BLaER1 (cell line): Measurements from ENCODE around the gene SH2B3.
"Not testable (repeated sequence)": the region's sequence is repeated elsewhere in the genome, so short reads cannot be mapped to it uniquely, and the experiment has no call there.

Experiments used
- H3K27ac ChIP-seq: shearing (Covaris generic); formaldehyde crosslinking; 2 replicates; pipeline ENCODE4 v1.8.1; 2022
- H3K27me3 ChIP-seq: shearing (Covaris generic); formaldehyde crosslinking; 2 replicates; pipeline ENCODE4 v1.8.1; 2022
- H3K36me3 ChIP-seq: shearing (Covaris generic); formaldehyde crosslinking; 2 replicates; pipeline ENCODE4 v1.8.1; 2022
- H3K4me1 ChIP-seq: shearing (Covaris generic); formaldehyde crosslinking; 2 replicates; pipeline ENCODE4 v1.8.1; 2022
- H3K4me2 ChIP-seq: shearing (Covaris generic); formaldehyde crosslinking; 2 replicates; pipeline ENCODE4 v1.8.1; 2022
- H3K4me3 ChIP-seq: shearing (Covaris generic); formaldehyde crosslinking; 2 replicates; pipeline ENCODE4 v1.8.1; 2022
- H3K9ac ChIP-seq: shearing (Covaris generic); formaldehyde crosslinking; 2 replicates; pipeline ENCODE4 v1.8.1; 2022
- H3K9me3 ChIP-seq: shearing (Covaris generic); formaldehyde crosslinking; 2 replicates; pipeline ENCODE4 v1.8.1; 2022
- H4K20me1 ChIP-seq: shearing (Covaris generic); formaldehyde crosslinking; 2 replicates; pipeline ENCODE4 v1.8.1; 2022
- Cebpa-rat ChIP-seq: shearing (Covaris generic); IDR thresholded peaks from 2 replicates; pipeline ENCODE4 v1.8.1; 2022

SH2B3 gene

GRCh38 chr12:111454716-111455447 is 49.2 kb downstream of the SH2B3 start:
- Histone ChIP-seq H3K36me3 (peaks cover 88% of the 10 kb centered on the region), H3K9ac (no peak overlapping the region), H3K4me2 (no peak overlapping the region), H3K4me1 (peaks cover 8% of the 10 kb centered on the region), H3K27ac (no peak overlapping the region), H3K27me3 (no peaks in the 10 kb centered on the region), H3K4me3 (no peak overlapping the region), H4K20me1 (peaks cover 55% of the 10 kb centered on the region), H3K9me3 (no peaks in the 10 kb centered on the region)
- TF ChIP-seq Cebpa-rat, result no peak

DNA sequence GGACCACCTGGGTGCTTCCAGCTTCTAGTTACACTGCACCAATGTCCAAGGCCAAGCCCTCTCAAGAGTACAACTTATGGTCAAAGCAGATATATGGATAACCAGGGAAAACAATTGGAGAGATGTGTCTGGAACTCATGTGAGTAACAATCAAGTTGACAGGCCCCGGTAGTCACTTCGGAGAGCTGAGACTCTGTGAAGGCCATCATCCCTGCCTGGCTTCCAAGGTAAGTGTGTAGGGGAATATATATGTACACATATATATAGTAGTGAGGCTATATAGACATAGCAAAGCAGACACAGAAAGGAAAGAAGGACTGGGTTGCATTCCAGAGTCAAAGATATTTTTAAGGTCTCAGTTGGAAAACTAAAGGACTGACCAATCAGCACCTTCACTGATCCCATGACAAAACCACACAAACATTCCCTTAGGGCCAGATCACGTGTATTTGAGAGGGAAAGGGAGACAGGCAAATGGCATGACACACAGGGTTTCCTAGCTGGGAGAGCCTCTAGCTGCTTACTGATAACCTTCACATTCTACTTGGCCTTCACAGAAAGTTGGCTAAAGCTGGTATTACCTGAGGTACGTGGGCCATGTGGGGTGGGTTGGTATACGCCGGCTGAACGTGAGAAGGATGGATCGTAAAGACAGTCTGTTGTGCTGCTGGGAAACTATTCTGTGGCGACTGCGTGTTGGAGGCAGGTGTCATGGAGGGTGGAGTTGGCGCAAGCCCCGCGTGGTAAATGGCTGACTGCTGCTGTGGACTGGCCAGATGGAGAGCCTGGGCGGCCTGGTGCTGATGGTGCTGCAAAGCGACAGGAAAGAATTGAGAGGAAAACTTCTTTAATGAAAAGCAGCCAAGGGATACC is 50.0 kb downstream of the SH2B3 start:
- Histone ChIP-seq H3K27ac (no peak overlapping the region), H3K36me3 (peaks cover 84% of the 10 kb centered on the region), H3K9ac (no peak overlapping the region)

GRCh38 chr12:111457071-111457470 is 51.3 kb downstream of the SH2B3 start:
- no peak overlapping the region for H3K27ac ChIP-seq
- H3K4me1 ChIP-seq, result peaks cover 8% of the 10 kb centered on the region
- H3K9me3 ChIP-seq, result no peaks in the 10 kb centered on the region
- H4K20me1 ChIP-seq, result peaks cover 42% of the 10 kb centered on the region
- peaks cover 89% of the 10 kb centered on the region for H3K36me3 ChIP-seq
- no peak overlapping the region for H3K4me2 ChIP-seq
- no peaks in the 10 kb centered on the region for H3K27me3 ChIP-seq
- H3K4me3 ChIP-seq, result no peak overlapping the region
- TF ChIP-seq Cebpa-rat, result no peak
- H3K9ac ChIP-seq, result no peak overlapping the region

More for the DNA sequence above, 50.0 kb downstream of the SH2B3 start:
- H4K20me1 ChIP-seq, result peaks cover 51% of the 10 kb centered on the region
- TF ChIP-seq Cebpa-rat, result no peak
- no peak overlapping the region for H3K4me3 ChIP-seq
- no peaks in the 10 kb centered on the region for H3K27me3 ChIP-seq
- peaks cover 8% of the 10 kb centered on the region for H3K4me1 ChIP-seq
- H3K9me3 ChIP-seq, result no peaks in the 10 kb centered on the region
- no peak overlapping the region for H3K4me2 ChIP-seq

GRCh38 chr12:111457577-111457976 is 51.9 kb downstream of the SH2B3 start:
- peaks cover 8% of the 10 kb centered on the region for H3K4me1 ChIP-seq
- peaks cover 85% of the 10 kb centered on the region for H3K36me3 ChIP-seq
- H3K9ac ChIP-seq, result no peak overlapping the region
- H3K27me3 ChIP-seq, result no peaks in the 10 kb centered on the region
- TF ChIP-seq Cebpa-rat, result no peak
- H3K27ac ChIP-seq, result no peak overlapping the region
- H3K4me3 ChIP-seq, result no peak overlapping the region
- no peak overlapping the region for H3K4me2 ChIP-seq
- no peaks in the 10 kb centered on the region for H3K9me3 ChIP-seq
- H4K20me1 ChIP-seq, result peaks cover 38% of the 10 kb centered on the region

DNA sequence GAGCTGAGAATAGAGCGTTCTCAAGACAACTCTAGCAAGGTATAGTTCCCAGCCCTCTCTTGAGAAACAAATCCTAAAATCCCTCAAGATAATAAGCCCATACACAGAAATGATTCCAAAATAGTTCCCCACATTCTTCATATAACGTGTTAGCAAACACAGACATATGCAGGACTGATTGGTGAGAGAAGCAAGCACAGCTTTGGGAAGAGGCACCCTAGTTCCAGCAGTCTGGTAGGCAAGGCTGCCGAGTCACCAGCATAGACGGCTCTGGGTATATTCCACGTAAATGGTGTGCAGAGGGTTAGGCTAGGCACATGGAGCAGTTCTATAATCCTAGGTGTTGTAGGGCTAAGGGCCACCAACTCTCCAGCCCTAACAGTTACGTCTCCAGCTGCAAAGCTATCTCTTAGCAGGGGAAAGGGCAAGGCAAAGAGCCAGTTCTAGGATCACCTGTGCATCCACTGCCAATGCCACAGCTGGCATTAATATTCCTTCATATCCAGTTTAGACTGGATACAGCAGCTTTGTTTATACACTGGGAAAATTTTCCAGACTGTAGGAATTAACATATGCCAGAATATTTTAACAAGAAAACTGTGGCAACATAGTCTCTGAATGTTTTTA is 52.9 kb downstream of the SH2B3 start:
- Histone ChIP-seq H4K20me1 (peaks cover 30% of the 10 kb centered on the region), H3K9me3 (no peaks in the 10 kb centered on the region), H3K27me3 (no peaks in the 10 kb centered on the region), H3K4me2 (no peak overlapping the region), H3K9ac (no peak overlapping the region), H3K27ac (no peak overlapping the region), H3K4me3 (no peak overlapping the region), H3K4me1 (no peaks in the 10 kb centered on the region; the same call in 1 of the 2 replicates), H3K36me3 (peaks cover 83% of the 10 kb centered on the region)
- no peak for TF ChIP-seq Cebpa-rat

DNA sequence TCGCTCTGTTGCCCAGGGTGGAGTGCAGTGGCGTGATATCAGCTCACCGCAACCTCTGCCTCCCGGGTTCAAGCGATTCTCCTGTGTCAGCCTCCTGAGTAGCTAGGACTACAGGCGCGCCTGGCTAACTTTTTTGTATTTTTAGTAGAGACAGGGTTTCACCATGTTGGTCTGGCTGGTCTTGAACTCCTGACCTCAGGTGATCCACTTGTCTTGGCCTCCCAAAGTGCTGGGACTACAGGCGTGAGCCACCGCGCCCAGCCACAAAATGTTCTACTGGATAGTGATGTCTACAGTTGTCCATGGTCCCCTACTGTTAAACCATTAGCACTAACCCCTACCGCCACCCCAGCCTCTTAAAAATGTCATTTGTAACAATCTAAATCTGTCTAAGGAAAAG is 54.4 kb downstream of the SH2B3 start:
- not testable (repeated sequence) for H3K9ac ChIP-seq
- peaks cover 78% of the 10 kb centered on the region for H3K36me3 ChIP-seq

DNA sequence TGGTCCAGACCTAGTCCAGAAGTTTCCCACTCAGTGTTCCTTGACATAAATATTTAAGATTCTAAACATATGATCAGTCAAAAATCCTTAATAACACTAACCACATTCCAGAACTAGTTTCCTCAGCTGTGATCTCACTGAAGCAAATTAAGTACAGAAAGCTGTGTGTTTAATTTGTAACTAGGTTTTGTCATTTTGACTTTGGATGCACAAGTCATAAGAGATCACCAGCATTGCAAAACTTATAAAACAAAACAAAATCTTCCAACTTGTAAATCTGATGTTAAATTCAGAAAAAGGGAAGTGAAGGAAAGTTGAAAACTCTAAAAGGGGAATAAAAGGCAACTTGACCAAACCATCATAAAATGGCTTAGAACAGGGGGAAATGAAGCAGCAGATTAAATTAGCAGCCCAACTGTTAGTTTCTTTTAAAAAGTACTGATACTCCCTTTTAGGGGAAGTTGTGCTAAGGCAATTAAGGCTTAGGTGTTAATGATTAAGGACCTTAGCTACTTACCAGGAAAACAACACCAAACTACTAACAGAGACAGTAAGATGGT is 56.6 kb downstream of the SH2B3 start:
- TF ChIP-seq Cebpa-rat, result no peak
- H3K9ac ChIP-seq, result no peak overlapping the region
- H3K4me1 ChIP-seq, result no peaks in the 10 kb centered on the region
- no peak overlapping the region for H3K27ac ChIP-seq
- H3K4me3 ChIP-seq, result no peak overlapping the region
- no peaks in the 10 kb centered on the region for H3K27me3 ChIP-seq
- no peak overlapping the region for H3K4me2 ChIP-seq
- H3K36me3 ChIP-seq, result peaks cover 73% of the 10 kb centered on the region
- H3K9me3 ChIP-seq, result no peaks in the 10 kb centered on the region
- H4K20me1 ChIP-seq, result 0 out of 2 replicates have a peak, but pooled peaks cover 4% of the 10 kb centered on the region

More for the DNA sequence above, 54.4 kb downstream of the SH2B3 start:
- H3K9me3 ChIP-seq, H3K4me3 ChIP-seq, H3K27me3 ChIP-seq, H3K27ac ChIP-seq, H3K4me2 ChIP-seq, H3K4me1 ChIP-seq: not testable (repeated sequence)
- H4K20me1 ChIP-seq, result peaks cover 15% of the 10 kb centered on the region; the same call in 1 of the 2 replicates

DNA sequence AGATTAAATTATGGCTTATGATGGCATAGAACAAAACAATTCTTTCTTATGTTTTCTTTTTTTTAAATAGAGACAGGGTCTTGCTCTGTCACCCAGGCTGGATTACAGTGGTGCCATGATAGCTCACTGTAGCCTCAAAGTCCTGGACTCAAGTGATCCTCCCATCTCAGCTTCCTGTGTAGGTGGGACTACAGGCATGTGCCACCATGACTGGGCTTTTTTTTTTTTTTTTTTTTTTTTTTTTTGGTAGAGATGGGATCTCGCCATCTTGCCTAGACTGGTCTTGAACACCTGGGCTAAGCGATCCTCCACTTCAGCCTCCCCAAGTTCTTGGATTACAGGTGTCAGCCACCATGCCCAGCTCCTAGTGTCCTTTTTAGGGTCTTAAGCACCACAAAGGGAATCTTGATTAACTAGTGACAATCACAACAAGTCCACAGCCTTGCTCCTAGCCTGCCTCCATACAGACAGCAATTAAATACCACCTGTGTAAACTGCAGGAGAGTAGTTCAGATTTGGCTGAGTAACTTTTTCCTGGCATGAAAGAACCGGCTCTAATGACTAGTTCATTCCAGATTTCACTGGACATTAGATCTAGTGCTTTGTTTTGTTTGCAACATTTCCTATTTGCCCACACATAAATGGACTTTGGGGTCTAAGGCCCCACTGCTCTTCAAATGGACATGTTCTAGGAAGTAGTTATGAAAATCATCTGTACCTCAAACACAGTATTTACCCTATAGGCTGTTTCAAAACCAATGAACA is 61.6 kb downstream of the SH2B3 start:
- Histone ChIP-seq H4K20me1 (no peaks in the 10 kb centered on the region), H3K9ac (no peak overlapping the region), H3K27ac (no peak overlapping the region), H3K36me3 (peaks cover 76% of the 10 kb centered on the region), H3K27me3 (no peaks in the 10 kb centered on the region), H3K9me3 (no peaks in the 10 kb centered on the region), H3K4me1 (no peaks in the 10 kb centered on the region), H3K4me2 (no peak overlapping the region), H3K4me3 (no peak overlapping the region)
- TF ChIP-seq Cebpa-rat, result no peak

GRCh38 chr12:111467857-111468241 is 62.1 kb downstream of the SH2B3 start:
- no peaks in the 10 kb centered on the region for H3K9me3 ChIP-seq
- H3K4me3 ChIP-seq, result no peak overlapping the region
- H3K4me2 ChIP-seq, result no peak overlapping the region
- H3K4me1 ChIP-seq, result no peaks in the 10 kb centered on the region
- H4K20me1 ChIP-seq, result no peaks in the 10 kb centered on the region
- H3K27me3 ChIP-seq, result no peaks in the 10 kb centered on the region
- peaks cover 81% of the 10 kb centered on the region for H3K36me3 ChIP-seq
- H3K27ac ChIP-seq, result no peak overlapping the region
- TF ChIP-seq Cebpa-rat, result no peak
- no peak overlapping the region for H3K9ac ChIP-seq
